A375 (cell line): ENCODE data around the gene LIG3. TPM values are rescaled to one million over a fixed set of nuclear protein-coding genes. Genes with fewer than 3 reads are reported as not detected.

Experiments used
- total RNA-seq: library from RNA; depleted of rRNA; stranded (reverse); fragments of >200 nt; shearing (Covaris generic); gene quantifications from 2 replicates; pipeline ENCODE4 v1.2.3, GENCODE V29; 2014; rRNA removed

The LIG3 gene
- total RNA-seq: 70.5 and 90.9 TPM in 2 replicates

GRCh38 chr17:34980353-34980680, at the start of gene LIG3:
Gene LIG3 (plus strand): TSS chr17:34980512. CDS start chr17:34983006, 2,494 bp downstream.

GRCh38 chr17:34961093-34961911, 19.0 kb upstream of the LIG3 start, which contains the start of the genes CCT6B and ZNF830:
Gene CCT6B (minus strand): TSS chr17:34961460. CDS start chr17:34961393, 67 bp downstream.
Gene ZNF830 (plus strand): TSS chr17:34961540. CDS start chr17:34961567, 27 bp downstream.

Other genes with a start within 250 kb of the LIG3 start
- gene CCT6B, start 19.1 kb upstream of the LIG3 start, total RNA-seq: 0.15 and 3.0 TPM in 2 replicates
- gene ZNF830, start 19.0 kb upstream of the LIG3 start, total RNA-seq: 17.4 and 25.0 TPM in 2 replicates
- gene RFFL, start 83.2 kb downstream of the LIG3 start, total RNA-seq: 30.1 and 33.4 TPM in 2 replicates
- gene RAD51D, start 139.3 kb downstream of the LIG3 start, total RNA-seq: 9.2 and 11.6 TPM in 2 replicates
- gene FNDC8, start 141.1 kb downstream of the LIG3 start, total RNA-seq: not detected in 2 replicates
- gene NLE1, start 161.8 kb downstream of the LIG3 start, total RNA-seq: 45.6 and 45.8 TPM in 2 replicates
- gene UNC45B, start 167.3 kb downstream of the LIG3 start, total RNA-seq: not detected in 2 replicates
- not detected in 2 replicates for gene SLC35G3, start 213.9 kb downstream of the LIG3 start, total RNA-seq